Rectal smooth muscle tissue (tissue), 1 donor: Measurements from ENCODE around the gene NHS.

ENCODE experiments used
- H3K27ac ChIP-seq: one replicate; pipeline ENCODE4 v1.7.0; 2013; ENCODE audit warnings: low read depth, low read length, inconsistent platforms
- H3K27me3 ChIP-seq: one replicate; pipeline ENCODE4 v1.7.0; 2013; ENCODE audit warnings: low read length; ENCODE audit not compliant: control insufficient read depth, insufficient read depth
- H3K36me3 ChIP-seq: one replicate; pipeline ENCODE4 v1.7.0; 2013; ENCODE audit warnings: low read length; ENCODE audit not compliant: control insufficient read depth, insufficient read depth
- H3K4me1 ChIP-seq: one replicate; pipeline ENCODE4 v1.7.0; 2013; ENCODE audit warnings: low read length; ENCODE audit not compliant: control insufficient read depth, insufficient read depth
- H3K4me3 ChIP-seq: one replicate; pipeline ENCODE4 v1.7.0; 2013; ENCODE audit warnings: low read length
- H3K9ac ChIP-seq: one replicate; pipeline ENCODE4 v1.7.0; 2013; ENCODE audit warnings: low read length

NHS gene

DNA sequence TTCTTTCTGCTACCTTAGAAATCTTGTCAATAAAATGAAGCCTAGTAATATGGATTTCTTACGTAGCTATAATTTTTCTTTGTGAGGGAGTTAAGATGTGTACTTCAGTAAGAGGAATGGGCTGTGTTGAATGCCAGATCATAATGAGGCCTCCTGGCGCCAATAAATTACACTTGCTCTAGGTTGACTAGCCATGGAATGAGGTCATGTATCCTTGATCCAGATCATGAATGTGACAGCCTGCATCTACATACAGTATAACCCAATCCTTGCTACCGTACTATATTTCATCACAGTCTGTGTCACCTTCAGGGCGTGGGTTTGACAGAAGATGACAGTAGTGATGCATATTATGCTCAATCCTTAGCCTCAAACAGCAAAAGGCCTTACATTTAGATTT, 36.2 kb downstream of the NHS start:
- H3K27ac ChIP-seq, result no peak overlapping the region
- peaks cover 2% of the 10 kb centered on the region for H3K27me3 ChIP-seq
- H3K4me1 ChIP-seq, result peaks cover 2% of the 10 kb centered on the region
- no peak overlapping the region for H3K4me3 ChIP-seq
- H3K9ac ChIP-seq, result no peak overlapping the region
- H3K36me3 ChIP-seq, result no peaks in the 10 kb centered on the region

DNA sequence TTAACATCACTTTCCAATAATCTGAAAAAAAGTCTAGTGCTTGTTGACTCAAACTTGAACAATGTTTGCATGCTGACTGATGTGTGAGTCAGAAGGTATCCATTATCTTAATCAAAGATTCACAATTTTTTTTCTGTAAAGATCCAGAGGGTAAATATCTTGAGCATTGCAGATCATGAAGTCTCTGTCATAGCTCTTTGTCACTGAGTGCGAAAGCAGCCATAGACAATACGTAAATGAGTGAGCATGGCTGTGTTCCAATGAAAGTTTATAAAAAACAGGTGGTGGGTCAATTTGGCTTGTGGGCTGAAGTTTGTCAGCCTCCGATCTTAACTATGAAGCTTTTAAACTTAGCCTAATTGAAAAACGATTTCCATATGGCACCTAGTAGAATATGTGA, 37.7 kb downstream of the NHS start:
- Histone ChIP-seq H3K27me3 (peaks cover 2% of the 10 kb centered on the region), H3K4me3 (no peak overlapping the region), H3K4me1 (peaks cover 2% of the 10 kb centered on the region), H3K27ac (no peak overlapping the region), H3K36me3 (no peaks in the 10 kb centered on the region), H3K9ac (no peak overlapping the region)

DNA sequence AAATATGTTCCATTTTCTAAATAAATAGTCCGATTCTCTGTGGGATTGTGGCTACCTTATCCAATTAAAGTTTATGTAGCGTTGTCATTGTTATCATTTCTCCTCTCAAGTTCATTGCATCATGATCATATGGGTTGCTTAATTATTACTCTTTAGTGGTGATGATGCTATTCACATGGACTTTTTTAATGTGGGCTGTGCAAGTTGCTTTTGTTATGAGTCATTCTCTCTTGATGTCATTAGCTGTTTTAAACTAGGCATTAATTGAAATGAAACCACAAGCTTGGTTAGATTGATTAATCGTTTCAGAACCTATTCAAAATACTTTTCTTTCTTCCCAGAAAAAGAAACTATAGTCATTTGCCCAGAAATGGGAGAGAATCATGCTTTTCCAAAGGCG, 38.2 kb downstream of the NHS start:
- H3K36me3 ChIP-seq, result no peaks in the 10 kb centered on the region
- H3K27ac ChIP-seq, result no peak overlapping the region
- peaks cover 2% of the 10 kb centered on the region for H3K4me1 ChIP-seq
- H3K4me3 ChIP-seq, result no peak overlapping the region
- no peak overlapping the region for H3K9ac ChIP-seq
- peaks cover 2% of the 10 kb centered on the region for H3K27me3 ChIP-seq

- no peak overlapping the region for H3K4me3 ChIP-seq
- H3K36me3 ChIP-seq, result no peaks in the 10 kb centered on the region
- H3K9ac ChIP-seq, result no peak overlapping the region
- H3K27me3 ChIP-seq, result peaks cover 2% of the 10 kb centered on the region
- peaks cover 2% of the 10 kb centered on the region for H3K4me1 ChIP-seq
- H3K27ac ChIP-seq, result no peak overlapping the region
Observed at GRCh38 chrX:17414027-17414658, 39.1 kb downstream of the NHS start.

- Histone ChIP-seq H3K9ac (no peak overlapping the region), H3K27ac (no peak overlapping the region), H3K27me3 (peaks cover 2% of the 10 kb centered on the region), H3K4me3 (no peak overlapping the region), H3K4me1 (peaks cover 2% of the 10 kb centered on the region), H3K36me3 (no peaks in the 10 kb centered on the region)
Observed at GRCh38 chrX:17414839-17415238, 39.8 kb downstream of the NHS start.

- H3K4me1 ChIP-seq, result peaks cover 2% of the 10 kb centered on the region
- H3K27ac ChIP-seq, result no peak overlapping the region
Observed at GRCh38 chrX:17415242-17415810, 40.3 kb downstream of the NHS start.

DNA sequence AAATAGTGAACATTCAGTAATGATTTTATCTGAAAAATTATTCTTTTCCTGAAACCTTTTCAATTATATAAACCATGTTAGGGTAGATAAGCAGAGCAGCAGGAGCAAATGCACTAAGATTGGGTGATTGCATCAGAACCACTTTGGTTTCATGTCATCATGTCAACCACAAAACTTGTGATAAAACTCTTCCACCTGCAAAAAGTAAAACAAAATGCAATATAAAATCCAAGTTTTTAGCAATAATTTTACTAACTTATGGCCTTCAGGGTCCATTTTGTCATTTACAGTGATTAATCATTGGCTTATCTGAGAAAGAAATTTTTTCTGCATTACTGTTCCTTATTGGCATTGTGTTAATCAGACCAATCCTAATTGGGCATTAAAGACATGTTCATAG, 42.4 kb downstream of the NHS start:
- Histone ChIP-seq H3K4me1 (peaks cover 2% of the 10 kb centered on the region), H3K27ac (no peak overlapping the region), H3K36me3 (no peaks in the 10 kb centered on the region), H3K9ac (no peak overlapping the region), H3K27me3 (peaks cover 2% of the 10 kb centered on the region), H3K4me3 (no peak overlapping the region)

More at GRCh38 chrX:17415242-17415810, 40.3 kb downstream of the NHS start:
- peaks cover 2% of the 10 kb centered on the region for H3K27me3 ChIP-seq
- no peak overlapping the region for H3K4me3 ChIP-seq
- H3K36me3 ChIP-seq, result no peaks in the 10 kb centered on the region
- H3K9ac ChIP-seq, result no peak overlapping the region

GRCh38 chrX:17425136-17425535, 50.1 kb downstream of the NHS start:
- H3K27ac ChIP-seq, result no peak overlapping the region
- H3K4me3 ChIP-seq, result no peak overlapping the region
- no peaks in the 10 kb centered on the region for H3K36me3 ChIP-seq
- H3K4me1 ChIP-seq, result no peaks in the 10 kb centered on the region
- H3K27me3 ChIP-seq, result peaks cover 4% of the 10 kb centered on the region
- no peak overlapping the region for H3K9ac ChIP-seq

DNA sequence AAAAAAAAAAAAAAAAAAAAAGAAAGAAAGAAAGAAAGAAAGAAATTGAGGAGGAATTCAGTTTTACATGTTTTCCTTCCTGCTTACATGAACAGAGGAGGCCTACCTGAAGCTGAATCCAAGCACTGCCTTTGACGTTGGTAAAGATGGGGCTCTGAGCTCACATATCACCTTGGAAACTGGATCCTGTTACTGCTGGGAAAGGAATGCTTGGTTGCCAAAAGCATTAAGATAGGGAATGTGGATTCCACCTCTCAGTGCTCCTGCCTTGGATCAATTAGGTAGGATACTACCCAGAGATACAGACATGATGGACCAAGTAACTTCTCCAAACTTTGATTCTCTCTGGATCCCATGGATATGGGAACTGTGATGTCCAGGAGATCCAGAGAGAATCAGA, 50.6 kb downstream of the NHS start:
- peaks cover 4% of the 10 kb centered on the region for H3K27me3 ChIP-seq

GRCh38 chrX:17431171-17431570, 56.2 kb downstream of the NHS start:
- no peak overlapping the region for H3K27ac ChIP-seq
- H3K4me1 ChIP-seq, result no peaks in the 10 kb centered on the region
- H3K36me3 ChIP-seq, result no peaks in the 10 kb centered on the region
- H3K9ac ChIP-seq, result no peak overlapping the region
- no peak overlapping the region for H3K4me3 ChIP-seq
- H3K27me3 ChIP-seq, result peaks cover 4% of the 10 kb centered on the region

More for the DNA sequence above, 50.6 kb downstream of the NHS start:
- H3K36me3 ChIP-seq, result no peaks in the 10 kb centered on the region
- H3K9ac ChIP-seq, result no peak overlapping the region
- no peak overlapping the region for H3K4me3 ChIP-seq
- no peaks in the 10 kb centered on the region for H3K4me1 ChIP-seq
- no peak overlapping the region for H3K27ac ChIP-seq

GRCh38 chrX:17432158-17432557, 57.2 kb downstream of the NHS start:
- H3K4me1 ChIP-seq, result no peaks in the 10 kb centered on the region
- peaks cover 4% of the 10 kb centered on the region for H3K27me3 ChIP-seq
- H3K27ac ChIP-seq, result no peak overlapping the region
- no peak overlapping the region for H3K4me3 ChIP-seq
- H3K36me3 ChIP-seq, result no peaks in the 10 kb centered on the region
- no peak overlapping the region for H3K9ac ChIP-seq

GRCh38 chrX:17433965-17434364, 59.0 kb downstream of the NHS start:
- no peaks in the 10 kb centered on the region for H3K36me3 ChIP-seq
- no peak overlapping the region for H3K4me3 ChIP-seq
- no peaks in the 10 kb centered on the region for H3K4me1 ChIP-seq
- no peak overlapping the region for H3K9ac ChIP-seq
- no peak overlapping the region for H3K27ac ChIP-seq
- H3K27me3 ChIP-seq, result no peaks in the 10 kb centered on the region

DNA sequence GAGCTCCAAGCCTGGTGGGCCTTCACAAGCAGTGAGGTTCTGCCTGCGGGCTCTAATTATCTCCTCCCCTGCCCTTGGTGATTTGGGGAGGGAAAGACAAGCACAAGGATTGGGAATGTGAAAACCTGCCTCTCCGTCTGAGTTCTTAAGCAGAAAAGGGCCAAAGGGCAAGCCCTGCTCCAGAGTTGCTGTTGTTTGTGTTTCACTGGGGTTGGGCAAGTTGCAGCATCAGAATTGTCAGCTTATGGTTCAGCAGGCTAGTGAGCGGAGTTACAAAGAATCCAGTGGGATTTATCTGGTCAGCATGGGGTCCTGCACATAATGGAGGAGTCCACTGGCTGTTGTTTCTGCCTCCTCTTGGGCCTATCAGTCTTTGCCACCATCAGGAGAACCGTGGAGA, 60.5 kb downstream of the NHS start:
- H3K4me1 ChIP-seq, result no peaks in the 10 kb centered on the region
- H3K9ac ChIP-seq, result no peak overlapping the region
- H3K4me3 ChIP-seq, result no peak overlapping the region
- H3K36me3 ChIP-seq, result no peaks in the 10 kb centered on the region
- H3K27ac ChIP-seq, result no peak overlapping the region
- no peaks in the 10 kb centered on the region for H3K27me3 ChIP-seq
